Neural cell (in vitro differentiated cells): ENCODE measurements around the gene SLC2A1. TPM values are rescaled to one million over a fixed set of nuclear protein-coding genes. Genes with fewer than 3 reads are reported as not detected.

Experiments used
- H2AFZ ChIP-seq: fragments of 200-600, 300-800 bp; sonication (generic), shearing (Covaris generic); 2 replicates; pipeline ENCODE4 v1.6.0; 2014; ENCODE audit warnings: low read depth, mild to moderate bottlenecking, antibody characterized with exemption, low read length, moderate library complexity
- H3F3A ChIP-seq: fragments of 200-600 bp; shearing (Covaris generic); 2 replicates; pipeline ENCODE4 v1.6.1; 2016; ENCODE audit warnings: mild to moderate bottlenecking, moderate library complexity, mixed read lengths, antibody characterized with exemption, low read length; ENCODE audit not compliant: insufficient read depth, poor library complexity, severe bottlenecking
- H3K27ac ChIP-seq: fragments of 200-600, 300-800 bp; sonication (generic), shearing (Covaris generic); 2 replicates; pipeline ENCODE4 v1.5.1; 2014; ENCODE audit warnings: mild to moderate bottlenecking, low read length, moderate library complexity
- H3K27me3 ChIP-seq: fragments of 300-800, 200-600 bp; sonication (generic), shearing (Covaris generic); 2 replicates; pipeline ENCODE4 v1.6.0; 2014; ENCODE audit warnings: mild to moderate bottlenecking, low read depth, low read length, moderate library complexity; ENCODE audit not compliant: insufficient read depth
- H3K36me3 ChIP-seq: fragments of 300-800, 200-600 bp; sonication (generic), shearing (Covaris generic); 2 replicates; pipeline ENCODE4 v1.5.1; 2014; ENCODE audit warnings: mild to moderate bottlenecking, antibody characterized with exemption, low read length, moderate library complexity; ENCODE audit not compliant: insufficient read depth
- H3K4me2 ChIP-seq: fragments of 300-800, 200-600 bp; sonication (generic), shearing (Covaris generic); 2 replicates; pipeline ENCODE4 v1.6.0; 2014; ENCODE audit warnings: mild to moderate bottlenecking, low read length
- H3K4me3 ChIP-seq: fragments of 300-800, 200-600 bp; sonication (generic), shearing (Covaris generic); 2 replicates; pipeline ENCODE4 v1.5.1; 2014; ENCODE audit warnings: mild to moderate bottlenecking, low read length, moderate library complexity
- H3K79me2 ChIP-seq: fragments of 200-600 bp; shearing (Covaris generic); replicated peaks from 2 replicates; pipeline ENCODE4 v1.6.0; 2014; ENCODE audit warnings: mild to moderate bottlenecking, low read length, moderate library complexity; ENCODE audit not compliant: insufficient read depth
- H3K9ac ChIP-seq: fragments of 300-800, 200-600 bp; sonication (generic), shearing (Covaris generic); 2 replicates; pipeline ENCODE4 v1.6.1; 2016; ENCODE audit warnings: mild to moderate bottlenecking, low read length, mixed read lengths
- H3K9me2 ChIP-seq: fragments of 200-600 bp; shearing (Covaris generic); 2 replicates; pipeline ENCODE4 v1.6.1; 2016; ENCODE audit warnings: mild to moderate bottlenecking, low read length, mixed read lengths; ENCODE audit not compliant: insufficient read depth
- H3K9me3 ChIP-seq: fragments of 200-600, 300-800 bp; sonication (generic), shearing (Covaris generic); 2 replicates; pipeline ENCODE4 v1.6.1; 2016; ENCODE audit warnings: mild to moderate bottlenecking, mixed run types, low read length, moderate library complexity, mixed read lengths
- H4K20me1 ChIP-seq: fragments of 200-600 bp; shearing (Covaris generic); 2 replicates; pipeline ENCODE4 v1.6.1; 2016; ENCODE audit warnings: mild to moderate bottlenecking, mixed run types; ENCODE audit not compliant: insufficient read depth
- EP300 ChIP-seq: fragments of 450-650 bp; conservative IDR thresholded peaks from 2 replicates; pipeline ENCODE4 v1.6.1; 2014; ENCODE audit warnings: antibody characterized with exemption, mild to moderate bottlenecking, moderate library complexity; ENCODE audit not compliant: poor library complexity, severe bottlenecking
- EZH2 ChIP-seq: fragments of 200-600, 300-800 bp; shearing (Covaris generic), sonication (generic); IDR thresholded peaks from 2 replicates; pipeline ENCODE4 v1.6.1; 2014; ENCODE audit warnings: antibody characterized with exemption, low read length, borderline replicate concordance, mild to moderate bottlenecking; ENCODE audit not compliant: insufficient read depth, poor library complexity, severe bottlenecking
- MXI1 ChIP-seq: fragments of 450-650 bp; conservative IDR thresholded peaks from 2 replicates; pipeline ENCODE4 v1.6.1; 2014; ENCODE audit warnings: antibody characterized with exemption, mild to moderate bottlenecking; ENCODE audit not compliant: poor library complexity, severe bottlenecking
- POLR2AphosphoS5 ChIP-seq: IDR thresholded peaks from 2 replicates; pipeline ENCODE4 v1.6.1; 2012
- RAD21 ChIP-seq: fragments of 450-650 bp; conservative IDR thresholded peaks from 2 replicates; pipeline ENCODE4 v1.6.1; 2014; ENCODE audit warnings: antibody characterized with exemption, mild to moderate bottlenecking, moderate library complexity
- SMC3 ChIP-seq: fragments of 450-650 bp; conservative IDR thresholded peaks from 2 replicates; pipeline ENCODE4 v1.6.1; 2014; ENCODE audit warnings: antibody characterized with exemption, mild to moderate bottlenecking, moderate library complexity; ENCODE audit not compliant: poor library complexity
- TAF1 ChIP-seq: IDR thresholded peaks from 2 replicates; pipeline ENCODE4 v1.6.1; 2012; ENCODE audit warnings: low read depth
- polyA plus RNA-seq: library from polyadenylated mRNA; depleted of rRNA; stranded (reverse); fragments of >200 nt; gene quantifications from 2 replicates; pipeline ENCODE4 v1.2.3, GENCODE V29; 2014
- TF ChIP-seq, protein P1 (sequence below): IDR thresholded peaks from 2 replicates; pipeline ENCODE4 v1.6.1; 2012; ENCODE audit warnings: borderline replicate concordance
- TF ChIP-seq, protein P2 (sequence below): fragments of 450-650 bp; IDR thresholded peaks from 2 replicates; pipeline ENCODE4 v1.5.1; 2014; ENCODE audit warnings: antibody characterized with exemption, mild to moderate bottlenecking, moderate library complexity; ENCODE audit not compliant: poor library complexity, severe bottlenecking

SLC2A1 gene
- polyA plus RNA-seq, 1 donor from 2014 or later, result 39.4 TPM

DNA sequence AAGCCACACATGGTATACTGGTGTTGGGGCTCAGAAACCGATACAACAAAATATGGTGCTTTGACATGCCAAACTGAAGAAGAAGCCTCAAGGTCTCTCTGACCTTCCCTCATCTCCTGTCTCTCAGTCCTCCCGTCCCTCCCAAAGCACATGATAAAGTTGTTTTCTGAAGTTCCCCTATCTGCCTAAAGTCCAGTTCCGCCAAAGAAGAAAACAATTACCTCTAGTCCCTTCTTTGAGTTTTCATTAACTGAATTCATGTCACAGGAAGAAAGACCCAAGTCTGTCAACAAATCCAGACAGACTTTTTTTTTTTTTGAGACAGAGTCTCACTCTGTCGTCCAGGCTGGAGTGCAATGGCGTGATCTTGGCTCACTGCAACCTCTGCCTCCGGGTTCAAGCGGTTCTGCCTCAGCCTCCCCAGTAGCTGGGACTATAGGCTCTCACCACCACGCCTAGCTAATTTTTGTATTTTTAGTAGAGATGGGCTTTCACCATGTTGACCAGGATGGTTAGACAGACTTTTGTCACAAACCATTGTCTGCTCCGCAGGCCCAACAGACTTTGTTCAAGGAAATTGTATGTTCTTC, 32.2 kb upstream of the SLC2A1 start:
- Histone ChIP-seq H2AFZ (no peak overlapping the region), H3K4me2 (no peak overlapping the region), H3K9me3 (no peaks in the 10 kb centered on the region), H3K27ac (no peak overlapping the region), H3K36me3 (no peaks in the 10 kb centered on the region), H3K27me3 (no peaks in the 10 kb centered on the region), H3K79me2 (no peaks in the 10 kb centered on the region), H3K9ac (no peak overlapping the region), H3F3A (no peaks in the 10 kb centered on the region), H3K4me3 (no peak overlapping the region), H4K20me1 (no peaks in the 10 kb centered on the region), H3K9me2 (no peaks in the 10 kb centered on the region)
- TF ChIP-seq, protein P1, sequence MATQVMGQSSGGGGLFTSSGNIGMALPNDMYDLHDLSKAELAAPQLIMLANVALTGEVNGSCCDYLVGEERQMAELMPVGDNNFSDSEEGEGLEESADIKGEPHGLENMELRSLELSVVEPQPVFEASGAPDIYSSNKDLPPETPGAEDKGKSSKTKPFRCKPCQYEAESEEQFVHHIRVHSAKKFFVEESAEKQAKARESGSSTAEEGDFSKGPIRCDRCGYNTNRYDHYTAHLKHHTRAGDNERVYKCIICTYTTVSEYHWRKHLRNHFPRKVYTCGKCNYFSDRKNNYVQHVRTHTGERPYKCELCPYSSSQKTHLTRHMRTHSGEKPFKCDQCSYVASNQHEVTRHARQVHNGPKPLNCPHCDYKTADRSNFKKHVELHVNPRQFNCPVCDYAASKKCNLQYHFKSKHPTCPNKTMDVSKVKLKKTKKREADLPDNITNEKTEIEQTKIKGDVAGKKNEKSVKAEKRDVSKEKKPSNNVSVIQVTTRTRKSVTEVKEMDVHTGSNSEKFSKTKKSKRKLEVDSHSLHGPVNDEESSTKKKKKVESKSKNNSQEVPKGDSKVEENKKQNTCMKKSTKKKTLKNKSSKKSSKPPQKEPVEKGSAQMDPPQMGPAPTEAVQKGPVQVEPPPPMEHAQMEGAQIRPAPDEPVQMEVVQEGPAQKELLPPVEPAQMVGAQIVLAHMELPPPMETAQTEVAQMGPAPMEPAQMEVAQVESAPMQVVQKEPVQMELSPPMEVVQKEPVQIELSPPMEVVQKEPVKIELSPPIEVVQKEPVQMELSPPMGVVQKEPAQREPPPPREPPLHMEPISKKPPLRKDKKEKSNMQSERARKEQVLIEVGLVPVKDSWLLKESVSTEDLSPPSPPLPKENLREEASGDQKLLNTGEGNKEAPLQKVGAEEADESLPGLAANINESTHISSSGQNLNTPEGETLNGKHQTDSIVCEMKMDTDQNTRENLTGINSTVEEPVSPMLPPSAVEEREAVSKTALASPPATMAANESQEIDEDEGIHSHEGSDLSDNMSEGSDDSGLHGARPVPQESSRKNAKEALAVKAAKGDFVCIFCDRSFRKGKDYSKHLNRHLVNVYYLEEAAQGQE, result no peak
- TF ChIP-seq POLR2AphosphoS5, result no peak

DNA sequence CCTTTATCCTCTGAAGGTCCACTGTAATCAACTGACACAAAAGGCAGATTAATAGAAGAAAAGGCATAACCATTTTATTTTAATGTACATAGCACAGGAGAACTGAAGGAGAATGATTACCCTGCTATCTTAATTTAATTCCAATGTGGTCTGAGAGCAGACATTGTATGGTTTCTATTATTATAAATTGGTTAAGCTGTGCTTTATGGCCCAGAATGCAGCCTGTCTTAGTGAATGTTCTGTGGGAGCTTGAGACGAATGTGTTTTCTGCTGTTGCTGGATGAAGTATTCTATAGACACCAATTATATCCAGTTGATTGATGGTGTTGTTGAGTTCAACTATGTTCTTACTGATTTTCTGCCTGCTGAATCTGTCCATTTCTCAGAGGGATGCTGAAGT, 25.0 kb upstream of the SLC2A1 start:
- Histone ChIP-seq H4K20me1 (no peaks in the 10 kb centered on the region), H3K9me3 (no peaks in the 10 kb centered on the region), H3K4me2 (no peak overlapping the region), H3F3A (no peaks in the 10 kb centered on the region), H2AFZ (no peak overlapping the region), H3K36me3 (no peaks in the 10 kb centered on the region), H3K27ac (no peak overlapping the region), H3K79me2 (no peaks in the 10 kb centered on the region), H3K27me3 (no peaks in the 10 kb centered on the region), H3K4me3 (no peak overlapping the region), H3K9ac (no peak overlapping the region), H3K9me2 (no peaks in the 10 kb centered on the region)
- TF ChIP-seq TAF1 (no peak), EZH2 (no peak), SMC3 (no peak), RAD21 (no peak), EP300 (no peak), MXI1 (no peak), POLR2AphosphoS5 (no peak)
- TF ChIP-seq, protein P1, result no peak
- TF ChIP-seq, protein P2, sequence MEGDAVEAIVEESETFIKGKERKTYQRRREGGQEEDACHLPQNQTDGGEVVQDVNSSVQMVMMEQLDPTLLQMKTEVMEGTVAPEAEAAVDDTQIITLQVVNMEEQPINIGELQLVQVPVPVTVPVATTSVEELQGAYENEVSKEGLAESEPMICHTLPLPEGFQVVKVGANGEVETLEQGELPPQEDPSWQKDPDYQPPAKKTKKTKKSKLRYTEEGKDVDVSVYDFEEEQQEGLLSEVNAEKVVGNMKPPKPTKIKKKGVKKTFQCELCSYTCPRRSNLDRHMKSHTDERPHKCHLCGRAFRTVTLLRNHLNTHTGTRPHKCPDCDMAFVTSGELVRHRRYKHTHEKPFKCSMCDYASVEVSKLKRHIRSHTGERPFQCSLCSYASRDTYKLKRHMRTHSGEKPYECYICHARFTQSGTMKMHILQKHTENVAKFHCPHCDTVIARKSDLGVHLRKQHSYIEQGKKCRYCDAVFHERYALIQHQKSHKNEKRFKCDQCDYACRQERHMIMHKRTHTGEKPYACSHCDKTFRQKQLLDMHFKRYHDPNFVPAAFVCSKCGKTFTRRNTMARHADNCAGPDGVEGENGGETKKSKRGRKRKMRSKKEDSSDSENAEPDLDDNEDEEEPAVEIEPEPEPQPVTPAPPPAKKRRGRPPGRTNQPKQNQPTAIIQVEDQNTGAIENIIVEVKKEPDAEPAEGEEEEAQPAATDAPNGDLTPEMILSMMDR, result no peak
